Measurements from ENCODE around the gene SLC34A2.
"Not testable (repeated sequence)": the region's sequence is repeated elsewhere in the genome, so short reads cannot be mapped to it uniquely, and the experiment has no call there.

Gene SLC34A2

GRCh38 chr4:25661441-25661840 lies 5.8 kb downstream of the SLC34A2 start:
- in situ Hi-C loops (cut with HindIII; ENCODE audit: low sequenced_read_pairs) = not testable (repeated sequence)

GRCh38 chr4:25662306-25662705 lies 6.7 kb downstream of the SLC34A2 start:
- in situ Hi-C loops (cut with HindIII; ENCODE audit: low sequenced_read_pairs) = no loop called here

DNA sequence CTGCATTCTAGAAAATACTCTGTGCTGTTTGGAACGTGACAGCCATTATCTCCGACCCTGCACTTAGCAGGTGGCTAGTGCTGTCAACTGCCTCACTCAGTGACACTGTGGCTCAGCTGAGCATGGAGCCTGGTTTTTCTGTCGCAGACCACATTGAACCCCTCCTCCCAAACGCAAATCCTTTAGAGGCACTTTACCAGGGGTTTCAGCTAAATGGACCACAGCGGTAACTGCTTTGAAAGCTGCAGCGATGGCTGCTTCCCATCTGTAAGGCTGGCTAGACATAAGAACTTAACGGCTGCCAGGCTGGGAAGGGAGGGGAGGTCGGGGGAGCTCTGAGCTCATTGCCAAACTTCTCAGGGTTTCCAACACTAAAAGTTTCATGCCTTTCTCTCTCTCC lies 8.1 kb downstream of the SLC34A2 start:
- in situ Hi-C loops (cut with HindIII; ENCODE audit: low sequenced_read_pairs) = no loop called here

- in situ Hi-C loops (cut with HindIII; ENCODE audit: low sequenced_read_pairs) = no loop called here
Measured at GRCh38 chr4:25666031-25666630, 10.5 kb downstream of the SLC34A2 start.

DNA sequence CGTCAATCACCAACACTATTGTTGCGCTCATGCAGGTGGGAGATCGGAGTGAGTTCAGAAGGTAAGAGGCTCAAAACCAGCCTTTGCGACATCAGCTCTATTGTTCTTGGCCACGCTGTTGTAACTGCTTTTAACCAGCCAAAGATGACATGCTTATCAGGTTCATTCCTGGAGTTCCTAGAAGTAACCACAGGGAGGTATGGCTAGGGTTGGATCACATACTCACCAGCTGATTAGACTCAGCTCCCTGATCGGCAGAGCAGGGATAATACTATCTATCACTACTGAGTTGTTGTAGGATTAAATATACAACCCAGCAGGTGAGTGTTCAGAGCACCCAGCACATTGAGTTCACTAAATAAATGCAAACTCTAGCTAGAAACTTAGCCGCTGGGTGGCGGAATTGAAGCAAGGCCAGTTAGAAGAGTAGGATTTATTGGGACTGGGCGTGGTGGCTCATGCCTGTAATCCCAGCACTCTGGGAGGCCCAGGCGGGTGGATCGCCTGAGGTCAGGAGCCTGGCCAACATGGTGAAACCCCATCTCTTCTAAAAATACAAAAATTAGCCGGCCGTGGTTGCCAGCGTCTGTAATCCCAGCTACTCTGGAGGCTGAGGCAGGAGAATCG lies 12.4 kb downstream of the SLC34A2 start:
- in situ Hi-C loops (cut with HindIII; ENCODE audit: low sequenced_read_pairs) = no loop called here

DNA sequence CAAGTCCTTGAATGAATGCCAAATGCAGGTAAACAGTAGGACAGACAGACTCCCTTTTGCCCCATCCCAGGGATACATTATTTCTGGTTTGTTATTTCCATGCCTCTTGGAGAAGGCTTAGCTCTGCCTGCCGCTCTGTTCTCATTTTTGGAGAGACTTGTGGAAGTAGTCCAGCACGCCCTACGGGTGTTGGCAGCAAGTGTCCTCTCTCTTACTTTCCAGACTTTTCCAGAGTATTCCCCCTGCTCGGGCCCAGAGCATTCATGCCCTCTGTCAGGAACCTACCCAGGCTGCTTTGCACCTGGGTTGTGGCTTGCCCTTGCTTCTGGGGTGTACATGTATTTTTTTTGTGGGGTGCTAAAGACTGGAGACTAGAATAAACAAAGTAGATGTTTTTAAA lies 15.3 kb downstream of the SLC34A2 start:
- in situ Hi-C loops (cut with HindIII; ENCODE audit: low sequenced_read_pairs) = no loop called here

DNA sequence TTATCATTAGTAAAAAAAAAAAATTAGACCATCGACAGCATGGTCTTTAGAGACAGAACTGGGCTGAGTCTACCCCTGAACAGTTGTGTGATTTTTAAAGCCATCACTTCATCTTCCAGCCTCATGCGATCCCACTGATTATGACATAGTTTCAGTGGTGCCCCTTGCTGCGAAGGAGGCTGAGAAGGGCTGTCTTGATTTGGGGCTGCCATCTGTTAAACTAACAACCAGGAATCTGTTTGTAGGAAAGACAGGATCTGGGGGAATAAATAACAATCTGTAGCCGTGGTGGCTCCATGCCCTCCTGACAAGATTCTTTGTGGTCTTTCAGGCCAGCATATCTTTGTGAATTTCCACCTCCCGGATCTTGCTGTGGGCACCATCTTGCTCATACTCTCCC lies 17.1 kb downstream of the SLC34A2 start:
- in situ Hi-C loops (cut with HindIII; ENCODE audit: low sequenced_read_pairs) = no loop called here

DNA sequence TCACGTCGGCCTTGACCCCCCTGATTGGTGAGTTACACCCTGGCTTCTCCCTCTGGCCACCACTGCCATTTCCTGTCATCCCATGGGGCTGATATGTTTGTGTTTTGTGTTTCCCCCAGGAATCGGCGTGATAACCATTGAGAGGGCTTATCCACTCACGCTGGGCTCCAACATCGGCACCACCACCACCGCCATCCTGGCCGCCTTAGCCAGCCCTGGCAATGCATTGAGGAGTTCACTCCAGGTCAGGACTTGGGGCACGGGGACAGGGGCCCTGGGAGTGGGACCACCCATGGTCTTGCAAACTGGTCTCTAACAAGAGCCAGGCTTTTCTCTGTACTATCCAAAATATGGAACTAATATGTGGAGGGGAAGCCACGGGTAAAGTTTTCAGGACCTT lies 18.7 kb downstream of the SLC34A2 start:
- in situ Hi-C loops (cut with HindIII; ENCODE audit: low sequenced_read_pairs) = no loop called here

DNA sequence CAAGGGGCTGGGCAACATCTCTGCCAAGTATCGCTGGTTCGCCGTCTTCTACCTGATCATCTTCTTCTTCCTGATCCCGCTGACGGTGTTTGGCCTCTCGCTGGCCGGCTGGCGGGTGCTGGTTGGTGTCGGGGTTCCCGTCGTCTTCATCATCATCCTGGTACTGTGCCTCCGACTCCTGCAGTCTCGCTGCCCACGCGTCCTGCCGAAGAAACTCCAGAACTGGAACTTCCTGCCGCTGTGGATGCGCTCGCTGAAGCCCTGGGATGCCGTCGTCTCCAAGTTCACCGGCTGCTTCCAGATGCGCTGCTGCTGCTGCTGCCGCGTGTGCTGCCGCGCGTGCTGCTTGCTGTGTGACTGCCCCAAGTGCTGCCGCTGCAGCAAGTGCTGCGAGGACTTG lies 20.6 kb downstream of the SLC34A2 start:
- in situ Hi-C loops (cut with HindIII; ENCODE audit: low sequenced_read_pairs) = no loop called here

GRCh38 chr4:25677157-25677556 lies 21.5 kb downstream of the SLC34A2 start:
- in situ Hi-C loops (cut with HindIII; ENCODE audit: low sequenced_read_pairs) = no loop called here

GRCh38 chr4:25677943-25678342 lies 22.3 kb downstream of the SLC34A2 start:
- in situ Hi-C loops (cut with HindIII; ENCODE audit: low sequenced_read_pairs) = no loop called here

GRCh38 chr4:25687773-25688172 lies 32.1 kb downstream of the SLC34A2 start:
- in situ Hi-C loops (cut with HindIII; ENCODE audit: low sequenced_read_pairs) = no loop called here

DNA sequence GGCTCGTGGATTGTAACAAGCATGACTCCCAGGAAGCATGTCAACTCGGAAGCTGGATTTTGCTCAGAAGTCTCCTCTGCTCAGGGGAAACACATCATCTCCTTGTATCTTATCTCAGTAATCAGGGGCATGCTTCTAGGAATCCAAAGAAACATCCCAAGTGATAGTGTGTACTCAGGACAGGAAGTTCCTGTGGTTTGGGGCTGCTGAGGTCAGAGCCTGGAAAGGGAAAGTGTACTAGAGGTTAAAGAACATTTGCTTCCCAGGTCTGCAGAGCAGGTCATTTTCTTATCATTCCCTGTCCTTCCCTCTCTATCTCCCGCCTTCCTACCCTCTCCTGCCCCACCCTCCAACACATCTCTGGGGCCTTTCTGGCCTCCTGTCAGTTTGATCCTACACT lies 38.8 kb downstream of the SLC34A2 start:
- in situ Hi-C loops (cut with HindIII; ENCODE audit: low sequenced_read_pairs) = no loop called here

- in situ Hi-C loops (cut with HindIII; ENCODE audit: low sequenced_read_pairs) = no loop called here
Measured at GRCh38 chr4:25696409-25696808, 40.8 kb downstream of the SLC34A2 start.

DNA sequence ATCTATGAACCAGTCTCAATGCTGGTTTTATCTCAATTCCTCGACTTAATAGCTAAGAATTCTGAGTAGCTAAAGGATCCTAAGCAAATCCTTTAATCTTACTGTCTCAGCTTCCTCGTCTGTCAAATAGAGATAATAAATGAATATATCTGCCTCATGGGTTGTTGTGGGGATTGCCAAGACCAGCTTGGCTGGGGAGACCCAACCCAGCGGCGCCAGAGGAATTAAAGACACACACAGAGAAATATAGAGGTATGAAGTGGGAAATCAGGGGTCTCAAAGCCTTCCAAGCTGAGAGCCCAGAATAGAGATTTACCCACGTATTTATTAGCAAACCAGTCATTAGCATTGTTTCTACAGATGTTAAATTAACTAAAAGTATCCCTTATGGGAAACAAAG lies 41.9 kb downstream of the SLC34A2 start:
- in situ Hi-C loops (cut with HindIII; ENCODE audit: low sequenced_read_pairs) = no loop called here

DNA sequence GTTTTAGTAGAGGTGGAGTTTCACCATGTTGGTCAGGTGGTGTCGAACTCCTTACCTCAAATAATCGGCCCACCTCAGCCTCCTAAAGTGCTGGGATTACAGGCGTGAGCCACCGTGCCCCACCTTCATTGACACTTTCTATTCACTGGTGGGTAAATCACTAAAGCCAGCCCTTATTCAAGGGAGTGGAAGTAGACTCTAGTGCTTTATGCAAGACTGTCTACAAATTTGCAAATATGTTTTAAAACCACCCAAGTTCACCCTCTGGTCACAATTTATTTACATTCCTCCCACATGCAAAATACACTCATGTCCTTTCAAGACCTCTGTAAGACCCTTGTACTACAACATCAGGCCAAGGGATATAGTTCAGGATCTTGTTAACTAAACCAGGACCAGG lies 45.0 kb downstream of the SLC34A2 start:
- in situ Hi-C loops (cut with HindIII; ENCODE audit: low sequenced_read_pairs) = no loop called here

GRCh38 chr4:25702848-25703247 lies 47.2 kb downstream of the SLC34A2 start:
- in situ Hi-C loops (cut with HindIII; ENCODE audit: low sequenced_read_pairs) = no loop called here

GRCh38 chr4:25703731-25704388 lies 48.2 kb downstream of the SLC34A2 start:
- in situ Hi-C loops (cut with HindIII; ENCODE audit: low sequenced_read_pairs) = no loop called here

DNA sequence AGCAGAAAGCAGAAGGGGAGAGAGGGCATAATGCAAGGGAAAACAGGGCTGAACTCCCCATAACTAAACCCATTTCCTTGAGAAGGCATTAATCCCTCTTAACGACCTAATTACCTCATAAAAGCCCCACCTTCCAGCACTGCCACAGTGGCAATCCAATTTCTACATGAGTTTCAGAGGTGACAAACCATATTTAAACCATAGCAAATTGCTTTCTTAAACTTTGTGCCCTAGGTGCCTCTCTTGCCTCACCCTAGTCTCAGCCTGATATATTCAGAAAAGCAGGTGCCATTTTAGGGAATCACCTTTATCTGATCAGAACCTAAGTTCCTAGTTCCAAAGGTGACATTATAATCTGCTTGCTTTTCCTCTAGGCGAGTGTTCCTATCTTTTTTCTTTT lies 48.9 kb downstream of the SLC34A2 start:
- in situ Hi-C loops (cut with HindIII; ENCODE audit: low sequenced_read_pairs) = no loop called here

DNA sequence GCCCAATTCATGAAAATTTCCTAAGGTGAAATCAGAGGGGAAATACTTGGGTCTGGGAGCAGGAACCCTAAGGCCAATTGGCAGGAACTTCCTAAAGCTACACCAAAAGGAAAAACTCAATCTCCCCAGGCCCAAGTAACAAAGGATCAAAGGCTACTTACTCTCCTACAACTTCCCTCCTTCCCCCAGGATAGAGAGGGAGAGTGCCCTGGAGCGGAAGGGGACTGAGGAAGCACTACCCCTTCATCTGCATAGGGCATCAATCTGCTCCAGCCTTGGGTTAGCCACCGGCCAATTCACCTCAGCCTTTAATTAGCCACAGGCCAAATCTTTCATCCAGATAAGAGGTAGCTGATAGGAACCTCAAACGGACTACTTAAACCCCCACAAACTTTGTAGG lies 55.0 kb downstream of the SLC34A2 start:
- in situ Hi-C loops (cut with HindIII; ENCODE audit: low sequenced_read_pairs) = no loop called here

DNA sequence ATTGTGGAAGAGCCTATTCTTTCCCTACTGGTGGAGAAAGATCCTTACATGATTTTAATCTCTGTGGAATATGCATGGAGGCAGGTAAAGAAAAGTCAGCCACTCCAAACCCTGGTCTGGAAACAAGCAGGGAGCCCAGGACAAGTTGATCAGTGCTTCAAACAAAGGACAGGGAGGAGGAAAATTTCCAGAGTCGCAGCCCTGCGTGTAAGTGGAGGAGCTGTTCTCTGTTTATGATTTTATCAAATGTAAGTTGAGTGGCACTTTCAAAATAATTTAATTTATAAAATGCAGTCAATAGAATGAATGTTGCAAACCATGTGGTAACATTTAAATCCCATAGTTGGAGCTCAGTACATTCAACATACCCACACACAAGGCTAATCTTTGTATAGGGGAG lies 57.0 kb downstream of the SLC34A2 start:
- in situ Hi-C loops (cut with HindIII; ENCODE audit: low sequenced_read_pairs) = no loop called here

DNA sequence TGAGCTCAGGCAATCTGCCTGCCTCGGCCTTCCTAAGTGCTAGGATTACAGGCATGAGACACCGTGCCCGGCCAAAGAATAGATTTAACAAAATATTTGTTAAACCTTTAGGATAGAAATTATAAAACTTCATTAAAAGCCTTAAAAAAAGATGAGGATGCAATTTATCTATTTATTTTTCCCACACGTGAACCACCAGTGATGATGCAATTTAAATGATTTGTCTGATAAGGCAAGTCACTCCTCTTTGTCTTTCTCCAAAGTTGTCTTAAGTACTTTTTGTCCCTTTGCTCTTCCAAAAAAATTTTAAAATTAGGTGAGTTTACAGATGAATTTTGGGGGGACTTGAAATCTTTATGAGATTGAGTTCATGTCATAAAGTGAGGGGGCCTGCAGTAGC lies 58.2 kb downstream of the SLC34A2 start:
- in situ Hi-C loops (cut with HindIII; ENCODE audit: low sequenced_read_pairs) = no loop called here

DNA sequence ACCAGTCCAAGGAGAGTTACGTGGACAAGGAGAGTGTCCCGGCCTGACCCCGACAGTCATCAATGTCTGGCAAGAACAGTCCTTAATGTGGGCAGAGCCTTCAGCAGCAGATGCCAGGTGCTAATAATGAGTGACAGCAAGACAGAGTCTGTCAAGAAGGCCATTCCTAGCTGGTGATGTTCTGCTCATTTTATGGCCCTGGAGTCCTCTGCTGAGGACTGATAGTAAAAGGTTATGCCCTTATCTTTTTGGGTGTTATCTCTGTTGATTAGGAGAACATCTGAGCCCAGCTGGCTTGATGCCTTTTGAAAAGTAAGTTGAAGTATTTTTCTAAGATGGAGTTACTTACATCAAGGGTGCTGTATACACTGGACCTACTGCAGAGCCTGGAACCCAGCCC lies 67.3 kb downstream of the SLC34A2 start:
- in situ Hi-C loops (cut with HindIII; ENCODE audit: low sequenced_read_pairs) = no loop called here

All from DLD1 (cell line).